Calu3 (cell line): Measurements from ENCODE around the gene LAMC1. TPM values are rescaled to one million over a fixed set of nuclear protein-coding genes. Genes with fewer than 3 reads are reported as not detected.
A peak's percentile ranks its signal among the peaks of the same experiment; 100 is the strongest.
"Not testable (repeated sequence)": the region's sequence is repeated elsewhere in the genome, so short reads cannot be mapped to it uniquely, and the experiment has no call there.

Experiments used
- BruUV-seq: library from RNA; stranded (reverse); fragments of 400-500 nt; replicated peaks from 2 replicates; lab custom pipeline; 2021; lab: Mats Ljungman, UMichigan
- CTCF ChIA-PET: fragments of 300-600 bp; sonication (Branson Sonifier 250); formaldehyde crosslinking; loops from one replicate; lab custom pipeline; 2022; ENCODE audit warnings: antibody characterized with exemption; lab: Charles Lee
- DNase-seq: peaks from one replicate; pipeline ENCODE4 v3.0.0; 2022
- H3K27ac Mint-ChIP-seq: one replicate; pipeline ENCODE4 v1.8.0; 2022; ENCODE audit warnings: mixed read lengths; ENCODE audit not compliant: unreplicated experiment
- H3K27me3 Mint-ChIP-seq: one replicate; pipeline ENCODE4 v1.8.0; 2022; ENCODE audit warnings: mixed read lengths; ENCODE audit not compliant: unreplicated experiment
- H3K36me3 Mint-ChIP-seq: one replicate; pipeline ENCODE4 v1.8.0; 2022; ENCODE audit warnings: mild to moderate bottlenecking, moderate library complexity, mixed read lengths; ENCODE audit not compliant: insufficient read depth, unreplicated experiment
- H3K4me1 Mint-ChIP-seq: one replicate; pipeline ENCODE4 v1.8.0; 2022; ENCODE audit warnings: mild to moderate bottlenecking, low read depth, mixed read lengths; ENCODE audit not compliant: unreplicated experiment
- H3K4me3 Mint-ChIP-seq: one replicate; pipeline ENCODE4 v1.8.0; 2022; ENCODE audit warnings: mild to moderate bottlenecking, low read depth, moderate library complexity, mixed read lengths; ENCODE audit not compliant: unreplicated experiment
- H3K9me3 Mint-ChIP-seq: one replicate; pipeline ENCODE4 v1.8.0; 2022; ENCODE audit warnings: low read depth, mixed read lengths; ENCODE audit not compliant: unreplicated experiment
- intact Hi-C: fragments of 100-400 bp; cut with micrococcal nuclease; formaldehyde crosslinking; loops from one replicate; pipeline ENCODE4 v1.10.0; 2022; ENCODE audit not compliant: unreplicated experiment
- total RNA-seq: library from RNA; stranded (reverse); gene quantifications from 2 replicates; pipeline ENCODE4 v1.2.3, GENCODE V29; 2022
- TF ChIP-seq, protein P1 (sequence below): fragments of 200-600 bp; IDR thresholded peaks from one replicate; pipeline ENCODE4 v1.8.0; 2022; ENCODE audit warnings: antibody characterized with exemption; ENCODE audit not compliant: unreplicated experiment

The LAMC1 gene
- total RNA-seq, 1 experiment from 2014 or later = 579 TPM

DNA sequence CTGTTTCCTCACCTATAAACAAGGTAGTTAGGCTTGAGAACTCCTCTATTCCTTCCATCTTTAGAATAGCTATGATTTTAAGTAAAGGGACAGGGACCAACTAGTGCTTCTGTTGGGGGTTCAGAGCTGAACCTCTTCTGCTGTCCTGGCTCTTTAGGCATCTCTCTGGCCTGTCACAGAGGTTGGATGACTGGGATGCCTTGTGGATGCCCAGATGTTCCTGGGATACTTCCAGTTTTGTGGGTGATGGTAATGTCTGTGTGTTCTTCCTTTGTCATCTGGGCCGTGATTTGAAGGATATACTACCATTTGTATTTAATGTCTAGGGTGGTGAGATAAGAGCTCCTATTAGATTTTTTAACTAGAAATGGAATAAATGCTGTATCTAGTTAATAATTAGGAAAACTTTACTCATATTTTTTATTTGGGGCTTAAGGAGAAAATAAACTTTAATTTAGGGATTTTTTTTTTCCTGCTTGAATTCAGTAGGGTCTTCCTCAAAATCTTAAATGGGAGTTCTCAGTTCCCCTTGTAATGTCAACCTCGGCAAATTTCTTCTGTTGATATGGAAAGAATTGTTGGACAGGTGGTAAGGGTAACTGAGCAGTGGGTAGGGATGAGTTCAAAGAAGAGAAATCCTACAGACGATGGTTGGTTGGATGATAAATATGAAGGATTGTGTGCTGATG, 47.2 kb downstream of the LAMC1 start:
- BruUV-seq = no TSS peak
- TF ChIP-seq, protein P1, sequence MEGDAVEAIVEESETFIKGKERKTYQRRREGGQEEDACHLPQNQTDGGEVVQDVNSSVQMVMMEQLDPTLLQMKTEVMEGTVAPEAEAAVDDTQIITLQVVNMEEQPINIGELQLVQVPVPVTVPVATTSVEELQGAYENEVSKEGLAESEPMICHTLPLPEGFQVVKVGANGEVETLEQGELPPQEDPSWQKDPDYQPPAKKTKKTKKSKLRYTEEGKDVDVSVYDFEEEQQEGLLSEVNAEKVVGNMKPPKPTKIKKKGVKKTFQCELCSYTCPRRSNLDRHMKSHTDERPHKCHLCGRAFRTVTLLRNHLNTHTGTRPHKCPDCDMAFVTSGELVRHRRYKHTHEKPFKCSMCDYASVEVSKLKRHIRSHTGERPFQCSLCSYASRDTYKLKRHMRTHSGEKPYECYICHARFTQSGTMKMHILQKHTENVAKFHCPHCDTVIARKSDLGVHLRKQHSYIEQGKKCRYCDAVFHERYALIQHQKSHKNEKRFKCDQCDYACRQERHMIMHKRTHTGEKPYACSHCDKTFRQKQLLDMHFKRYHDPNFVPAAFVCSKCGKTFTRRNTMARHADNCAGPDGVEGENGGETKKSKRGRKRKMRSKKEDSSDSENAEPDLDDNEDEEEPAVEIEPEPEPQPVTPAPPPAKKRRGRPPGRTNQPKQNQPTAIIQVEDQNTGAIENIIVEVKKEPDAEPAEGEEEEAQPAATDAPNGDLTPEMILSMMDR = no peak
- Mint-ChIP-seq H3K27ac (peak overlapping the region; percentile 90), H3K9me3 (no peaks in the 10 kb centered on the region), H3K36me3 (peaks cover 21% of the 10 kb centered on the region), H3K4me1 (peaks cover 61% of the 10 kb centered on the region), H3K4me3 (peak overlapping the region; percentile 56), H3K27me3 (no peaks in the 10 kb centered on the region)
- intact Hi-C loops = loop anchor here (5.0 kb wide), 1 partner anchor 38 kb away; no protein-coding TSS in a partner anchor
- DNase-seq = no peak
- CTCF ChIA-PET = interaction anchor here (1.0 to 1.3 kb wide), 2 partner anchors 10 to 108 kb away, joined by 4 to 9 read pairs; no protein-coding TSS in a partner anchor

DNA sequence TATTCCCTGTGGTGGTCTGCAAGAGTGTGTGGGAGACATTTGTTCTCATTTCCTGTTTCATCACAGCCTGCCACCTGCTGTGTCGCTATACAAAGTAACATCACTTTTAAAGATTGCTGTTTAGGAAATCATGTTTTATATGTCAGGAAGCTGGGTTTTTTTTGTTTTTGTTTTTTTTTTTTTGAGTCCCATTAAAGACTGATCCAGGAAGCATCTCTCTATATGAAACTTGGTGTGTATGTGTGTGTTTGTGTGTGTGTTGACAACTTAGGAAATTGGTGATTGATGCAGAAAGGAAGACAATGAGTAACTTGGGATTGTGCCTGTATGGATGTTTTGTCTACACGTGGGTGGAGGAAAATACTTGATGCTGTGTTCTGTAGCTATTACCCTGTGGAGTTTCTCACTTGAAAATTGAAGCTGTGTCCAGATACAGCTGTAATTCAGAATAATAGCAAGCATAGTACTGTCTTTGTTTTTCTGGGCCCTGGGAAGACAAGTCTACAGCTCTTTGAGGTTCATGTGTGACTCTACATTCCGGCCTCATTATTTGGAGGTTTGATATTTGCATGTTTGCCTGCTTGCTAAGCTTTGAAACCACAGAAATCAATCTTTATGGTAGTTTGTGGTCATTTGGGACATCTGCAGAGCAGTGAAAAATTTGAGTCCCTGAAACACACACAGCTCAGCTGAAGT, 47.9 kb downstream of the LAMC1 start:
- H3K36me3 Mint-ChIP-seq = peaks cover 21% of the 10 kb centered on the region
- peak overlapping the region; percentile 90 for H3K27ac Mint-ChIP-seq
- intact Hi-C loops = loop anchor here (5.0 kb wide), 1 partner anchor 39 kb away; no protein-coding TSS in a partner anchor
- peak overlapping the region; percentile 56 for H3K4me3 Mint-ChIP-seq
- CTCF ChIA-PET = interaction anchor here (0.6 to 1.3 kb wide), 4 partner anchors 11 to 109 kb away, joined by 3 to 9 read pairs (median 4); no protein-coding TSS in a partner anchor
- no peaks in the 10 kb centered on the region for H3K27me3 Mint-ChIP-seq
- DNase-seq = peak; percentile 24
- no TSS peak for BruUV-seq
- peaks cover 68% of the 10 kb centered on the region for H3K4me1 Mint-ChIP-seq
- no peaks in the 10 kb centered on the region for H3K9me3 Mint-ChIP-seq
- TF ChIP-seq, protein P1 = no peak

DNA sequence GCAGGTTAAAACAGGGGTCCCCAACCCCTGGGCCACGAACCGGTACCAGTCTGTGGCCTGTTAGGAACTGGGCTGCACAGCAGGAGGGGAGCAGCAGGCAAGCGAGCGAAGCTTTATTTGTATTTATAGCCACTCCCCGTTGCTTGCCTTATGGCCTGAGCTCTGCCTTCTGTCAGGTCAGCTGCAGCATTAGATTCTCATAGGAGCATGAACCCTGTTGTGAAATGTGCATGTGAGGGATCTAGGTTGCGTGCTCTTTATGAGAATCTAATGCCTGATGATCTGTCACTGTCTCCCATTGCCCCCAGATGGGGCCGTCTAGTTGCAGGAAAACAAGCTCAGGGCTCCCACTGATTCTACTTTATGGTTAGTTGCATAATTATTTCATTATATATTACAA, 49.4 kb downstream of the LAMC1 start:
- H3K27ac Mint-ChIP-seq, H3K9me3 Mint-ChIP-seq, BruUV-seq, H3K4me3 Mint-ChIP-seq, CTCF ChIA-PET, H3K27me3 Mint-ChIP-seq, DNase-seq: not testable (repeated sequence)
- H3K4me1 Mint-ChIP-seq = peaks cover 82% of the 10 kb centered on the region
- peaks cover 16% of the 10 kb centered on the region for H3K36me3 Mint-ChIP-seq
- intact Hi-C loops = loop anchor here (5.0 kb wide), 1 partner anchor 40 kb away; no protein-coding TSS in a partner anchor

DNA sequence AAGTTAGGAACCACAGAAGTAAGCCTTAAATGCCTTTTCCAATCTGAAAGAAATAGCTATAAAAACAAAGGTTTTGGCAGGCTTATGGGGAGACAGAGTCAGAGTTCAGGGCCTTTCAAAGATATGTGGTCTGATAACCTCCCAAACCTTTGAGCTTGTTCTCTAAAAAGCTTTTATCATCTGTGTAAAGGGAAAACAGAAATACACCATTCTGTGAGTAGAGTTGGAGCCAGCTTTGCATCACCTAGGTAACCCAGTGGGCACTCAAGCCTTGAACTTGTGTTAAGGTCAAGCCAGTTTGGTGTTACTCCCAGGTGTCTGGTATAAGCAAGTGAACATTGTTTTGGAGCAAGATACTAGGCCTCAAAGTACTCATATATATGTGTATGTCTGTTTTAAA, 50.1 kb downstream of the LAMC1 start:
- Mint-ChIP-seq H3K9me3 (no peaks in the 10 kb centered on the region), H3K27ac (no peak overlapping the region), H3K4me1 (peaks cover 88% of the 10 kb centered on the region), H3K27me3 (no peaks in the 10 kb centered on the region), H3K36me3 (peaks cover 23% of the 10 kb centered on the region), H3K4me3 (no peak overlapping the region)
- BruUV-seq = no TSS peak
- CTCF ChIA-PET = interaction anchor here (1.3 kb wide), 1 partner anchor 101 kb away, joined by 4 read pairs; no protein-coding TSS in a partner anchor
- DNase-seq = no peak
- intact Hi-C loops = loop anchor here (5.0 kb wide), 1 partner anchor 41 kb away; no protein-coding TSS in a partner anchor
- TF ChIP-seq, protein P1 = no peak
